HAP-1 (cell line): Measurements from ENCODE around the gene TOX2.
A peak's percentile ranks its signal among the peaks of the same experiment; 100 is the strongest.

Source experiments
- DNase-seq, 2 experiments: peaks; one replicate each; pipeline ENCODE4 v3.0.0-alpha.2; 2016 to 2020; ENCODE audit warnings: low spot score in 2 of 2
- H3K27me3 ChIP-seq: fragments of 250-450 bp; sonication (Bioruptor Pico); 2 replicates; pipeline ENCODE4 v1.5.1; 2020; ENCODE audit warnings: low read depth, mild to moderate bottlenecking, moderate library complexity
- H3K36me3 ChIP-seq: fragments of 250-450 bp; sonication (Bioruptor Pico); replicated peaks from 2 replicates; pipeline ENCODE4 v1.5.1; 2020; ENCODE audit warnings: mild to moderate bottlenecking
- H3K4me1 ChIP-seq: fragments of 250-450 bp; sonication (Bioruptor Pico); 2 replicates; pipeline ENCODE4 v1.5.1; 2020; ENCODE audit warnings: mild to moderate bottlenecking
- H3K4me3 ChIP-seq: fragments of 250-450 bp; sonication (Bioruptor Pico); 2 replicates; pipeline ENCODE4 v1.5.1; 2020; ENCODE audit warnings: mild to moderate bottlenecking, moderate library complexity
- H3K9me3 ChIP-seq: fragments of 250-450 bp; sonication (Bioruptor Pico); 2 replicates; pipeline ENCODE4 v1.5.1; 2020; ENCODE audit warnings: mild to moderate bottlenecking, moderate library complexity
- in situ Hi-C: fragments of 300-500 bp; cut with MboI; formaldehyde crosslinking; loops from 3 replicates; pipeline ENCODE4 v1.14.3; 2020; ENCODE audit warnings: low sequenced_read_pairs, inconsistent platforms, mixed read lengths

The TOX2 gene

GRCh38 chr20:44084439-44084838 is 169.8 kb downstream of the TOX2 start:
- Histone ChIP-seq H3K9me3 (no peaks in the 10 kb centered on the region), H3K4me3 (no peak overlapping the region), H3K27me3 (no peaks in the 10 kb centered on the region), H3K36me3 (no peaks in the 10 kb centered on the region), H3K4me1 (no peaks in the 10 kb centered on the region)
- in situ Hi-C loops: loop anchor here (5.0 to 10.0 kb wide), 2 partner anchors 332 to 550 kb away; no protein-coding TSS in a partner anchor
- DNase-seq: no peak

GRCh38 chr20:44084891-44085290 is 170.2 kb downstream of the TOX2 start:
- no peaks in the 10 kb centered on the region for H3K27me3 ChIP-seq

GRCh38 chr20:44085616-44086434 is 171.2 kb downstream of the TOX2 start:
- in situ Hi-C loops: loop anchor here (5.0 to 10.0 kb wide), 2 partner anchors 551 to 634 kb away; no protein-coding TSS in a partner anchor
- Histone ChIP-seq H3K36me3 (no peaks in the 10 kb centered on the region), H3K9me3 (no peaks in the 10 kb centered on the region), H3K4me1 (no peaks in the 10 kb centered on the region), H3K27me3 (no peaks in the 10 kb centered on the region), H3K4me3 (no peak overlapping the region)
- DNase-seq: no peak

More at GRCh38 chr20:44084891-44085290, 170.2 kb downstream of the TOX2 start:
- in situ Hi-C loops: loop anchor here (5.0 to 10.0 kb wide), 3 partner anchors 333 to 633 kb away; no protein-coding TSS in a partner anchor
- H3K36me3 ChIP-seq: no peaks in the 10 kb centered on the region
- H3K9me3 ChIP-seq: no peaks in the 10 kb centered on the region
- DNase-seq: no peak
- H3K4me3 ChIP-seq: no peak overlapping the region
- H3K4me1 ChIP-seq: no peaks in the 10 kb centered on the region

- H3K4me1 ChIP-seq: no peaks in the 10 kb centered on the region
- no peaks in the 10 kb centered on the region for H3K27me3 ChIP-seq
- in situ Hi-C loops: loop anchor here (5.0 to 10.0 kb wide), 2 partner anchors 552 to 635 kb away; no protein-coding TSS in a partner anchor
- H3K36me3 ChIP-seq: no peaks in the 10 kb centered on the region
- DNase-seq: no peak
- H3K9me3 ChIP-seq: no peaks in the 10 kb centered on the region
- no peak overlapping the region for H3K4me3 ChIP-seq
These were observed 172.6 kb downstream of the TOX2 start for GRCh38 chr20:44087051-44087856.

DNA sequence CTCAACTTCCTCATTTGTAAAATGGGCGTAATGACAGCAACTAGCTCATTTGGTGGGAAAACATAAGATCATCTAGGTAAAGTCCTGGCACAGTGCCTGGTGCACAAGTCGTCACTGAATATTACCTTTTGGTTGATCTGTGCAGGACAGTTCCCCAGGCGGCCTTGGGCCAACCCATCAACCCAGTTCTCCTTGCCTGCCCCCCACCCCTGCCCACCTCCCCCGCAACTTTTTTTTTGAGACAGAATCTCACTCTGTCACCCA is 173.1 kb downstream of the TOX2 start:
- in situ Hi-C loops: loop anchor here (5.0 to 10.0 kb wide), 2 partner anchors 553 to 635 kb away; no protein-coding TSS in a partner anchor
- no peaks in the 10 kb centered on the region for H3K27me3 ChIP-seq
- DNase-seq: no peak
- H3K9me3 ChIP-seq: no peaks in the 10 kb centered on the region
- no peak overlapping the region for H3K4me3 ChIP-seq
- no peaks in the 10 kb centered on the region for H3K36me3 ChIP-seq
- no peaks in the 10 kb centered on the region for H3K4me1 ChIP-seq

DNA sequence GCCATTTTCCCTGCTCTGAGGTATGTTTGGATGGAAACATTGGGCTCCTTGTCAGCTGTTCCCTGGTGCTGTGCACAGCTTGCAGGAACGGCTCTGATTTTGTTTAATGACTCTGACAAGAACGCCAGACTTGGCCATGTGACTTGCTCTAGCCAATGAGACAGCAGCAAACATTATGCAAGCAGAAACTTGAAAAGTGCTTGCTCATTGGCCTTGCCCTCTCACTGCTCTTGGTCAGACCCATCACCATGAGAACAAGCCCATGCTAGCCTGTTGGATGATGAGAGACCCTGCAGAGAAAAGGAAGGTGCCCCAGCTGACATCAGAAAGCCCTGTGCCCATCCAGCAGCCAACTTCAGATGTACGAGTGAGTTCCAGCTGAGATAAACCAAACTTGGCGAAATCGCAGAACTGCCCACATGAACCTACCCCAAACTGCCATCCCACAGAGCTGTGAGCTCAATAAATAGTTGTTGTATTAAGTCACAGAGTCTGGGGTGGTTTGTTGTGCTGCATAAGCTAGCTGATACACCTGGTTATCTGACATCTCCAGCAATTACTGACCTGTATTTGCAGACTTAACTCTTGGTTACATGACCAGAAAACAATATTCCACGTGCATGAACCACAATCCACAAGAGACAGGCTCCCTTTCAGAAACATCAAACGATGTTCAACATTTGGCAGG is 175.5 kb downstream of the TOX2 start:
- H3K4me1 ChIP-seq: no peaks in the 10 kb centered on the region
- H3K27me3 ChIP-seq: no peaks in the 10 kb centered on the region
- no peaks in the 10 kb centered on the region for H3K36me3 ChIP-seq
- peak; percentile 18 to 55 for DNase-seq
- no peak overlapping the region for H3K4me3 ChIP-seq
- H3K9me3 ChIP-seq: no peaks in the 10 kb centered on the region
- in situ Hi-C loops: loop anchor here (5.0 to 10.0 kb wide), 2 partner anchors 555 to 638 kb away; no protein-coding TSS in a partner anchor

DNA sequence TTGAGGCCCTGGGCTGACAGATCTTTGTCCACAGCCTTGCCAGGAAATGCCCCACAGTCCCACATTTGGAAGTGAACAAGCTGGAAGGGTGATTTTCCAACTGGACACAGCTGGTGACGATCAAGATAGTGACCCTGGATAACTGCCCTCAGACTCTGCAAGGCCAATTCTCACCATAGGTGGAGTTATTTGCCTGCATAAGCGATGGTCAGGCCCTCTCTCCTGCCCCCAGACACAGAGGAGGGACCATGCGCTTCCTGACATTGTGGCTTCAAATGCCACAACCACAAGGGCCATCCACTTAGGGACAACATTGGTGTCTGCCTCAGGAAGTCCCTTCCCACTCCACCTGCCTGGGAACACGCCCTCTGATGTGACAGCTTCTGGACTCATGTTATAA is 176.4 kb downstream of the TOX2 start:
- Histone ChIP-seq H3K4me1 (no peaks in the 10 kb centered on the region), H3K27me3 (no peaks in the 10 kb centered on the region), H3K9me3 (no peaks in the 10 kb centered on the region), H3K36me3 (no peaks in the 10 kb centered on the region), H3K4me3 (no peak overlapping the region)
- DNase-seq: no peak
- in situ Hi-C loops: no loop called here

DNA sequence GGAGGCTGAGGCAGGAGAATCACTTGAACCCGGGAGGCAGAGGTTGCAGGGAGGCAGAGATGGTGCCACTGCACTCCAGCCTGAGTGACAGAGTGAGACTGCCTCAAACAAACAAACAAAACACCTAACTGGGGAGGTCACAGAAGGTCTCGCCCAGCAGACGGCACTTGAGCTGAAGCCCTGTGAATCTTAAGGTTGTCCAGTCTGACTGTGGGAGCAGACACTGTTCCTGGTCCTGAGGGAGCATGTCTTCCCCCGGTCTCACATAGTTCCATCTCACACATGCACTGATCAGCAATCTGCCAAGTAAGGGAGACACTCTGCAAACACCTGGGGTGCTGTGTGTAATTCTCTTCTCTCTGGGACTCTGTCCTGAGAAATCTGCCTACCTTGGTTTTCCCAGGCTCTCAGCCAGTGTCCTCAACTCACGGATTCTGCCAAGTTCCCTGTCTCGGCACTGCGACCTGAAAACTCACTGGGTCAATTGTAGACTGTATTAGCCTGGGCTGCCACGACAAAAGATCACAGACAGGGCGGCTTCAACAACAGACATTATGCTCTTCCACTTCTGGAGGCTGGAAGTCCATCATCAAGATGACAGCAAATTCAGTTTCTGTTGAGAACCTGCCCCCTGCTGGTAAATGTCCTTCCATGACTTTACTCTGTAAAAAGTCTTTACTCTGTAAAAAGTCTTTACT is 178.0 kb downstream of the TOX2 start:
- H3K9me3 ChIP-seq: no peaks in the 10 kb centered on the region
- H3K36me3 ChIP-seq: no peaks in the 10 kb centered on the region
- no peaks in the 10 kb centered on the region for H3K4me1 ChIP-seq
- in situ Hi-C loops: no loop called here
- H3K4me3 ChIP-seq: no peak overlapping the region
- DNase-seq: peak; percentile 14 to 57
- no peaks in the 10 kb centered on the region for H3K27me3 ChIP-seq

- H3K4me3 ChIP-seq: no peak overlapping the region
- no peaks in the 10 kb centered on the region for H3K36me3 ChIP-seq
- no peak for DNase-seq
- H3K27me3 ChIP-seq: no peaks in the 10 kb centered on the region
- H3K9me3 ChIP-seq: no peaks in the 10 kb centered on the region
- H3K4me1 ChIP-seq: no peaks in the 10 kb centered on the region
- in situ Hi-C loops: no loop called here
These were observed 178.6 kb downstream of the TOX2 start for GRCh38 chr20:44093249-44093582.

DNA sequence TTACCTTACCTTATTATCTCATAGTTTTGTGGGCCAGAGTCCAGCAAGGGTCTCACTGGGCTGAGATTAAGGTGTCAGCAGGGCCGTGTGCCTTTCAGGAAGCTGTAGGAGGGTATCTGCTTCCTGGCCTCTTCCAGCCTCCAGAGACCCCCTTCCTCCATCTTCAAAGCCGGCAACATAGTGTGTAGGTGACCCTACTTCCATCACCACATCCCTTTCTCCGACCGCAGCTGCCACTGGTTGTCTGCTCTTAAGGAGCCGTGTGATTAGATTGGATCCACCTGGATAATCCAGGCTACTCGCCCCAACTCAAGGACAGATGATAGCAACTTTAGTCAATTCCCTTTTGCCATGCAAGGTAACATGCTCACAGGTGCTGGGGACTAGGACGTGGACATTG is 181.2 kb downstream of the TOX2 start:
- no peaks in the 10 kb centered on the region for H3K9me3 ChIP-seq
- no peaks in the 10 kb centered on the region for H3K4me1 ChIP-seq
- H3K27me3 ChIP-seq: no peaks in the 10 kb centered on the region
- DNase-seq: no peak
- in situ Hi-C loops: no loop called here
- no peak overlapping the region for H3K4me3 ChIP-seq
- no peaks in the 10 kb centered on the region for H3K36me3 ChIP-seq

GRCh38 chr20:44097521-44098255 is 183.0 kb downstream of the TOX2 start:
- in situ Hi-C loops: no loop called here
- Histone ChIP-seq H3K4me3 (no peak overlapping the region), H3K9me3 (no peaks in the 10 kb centered on the region), H3K27me3 (no peaks in the 10 kb centered on the region), H3K36me3 (no peaks in the 10 kb centered on the region), H3K4me1 (no peaks in the 10 kb centered on the region)
- no peak for DNase-seq

DNA sequence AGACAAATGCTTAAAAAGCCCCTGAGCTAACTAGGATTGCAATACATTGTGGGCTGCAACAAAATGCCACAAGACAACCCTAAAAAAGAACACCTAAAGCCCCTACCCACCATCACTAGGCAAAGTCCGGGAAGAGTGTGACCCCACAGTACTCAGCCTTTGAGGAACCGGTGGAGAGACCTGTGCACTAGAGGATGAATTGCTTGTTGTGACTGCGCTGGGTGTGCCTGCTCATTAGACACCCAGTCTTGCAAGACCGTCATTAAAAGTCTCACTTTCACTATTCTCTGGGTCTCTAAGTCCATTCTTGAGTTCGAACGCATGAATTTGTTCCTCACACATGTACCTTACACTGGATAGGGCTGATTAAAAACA is 183.6 kb downstream of the TOX2 start:
- Histone ChIP-seq H3K9me3 (no peaks in the 10 kb centered on the region), H3K4me1 (no peaks in the 10 kb centered on the region), H3K36me3 (no peaks in the 10 kb centered on the region), H3K4me3 (no peak overlapping the region), H3K27me3 (no peaks in the 10 kb centered on the region)
- in situ Hi-C loops: no loop called here
- DNase-seq: no peak

DNA sequence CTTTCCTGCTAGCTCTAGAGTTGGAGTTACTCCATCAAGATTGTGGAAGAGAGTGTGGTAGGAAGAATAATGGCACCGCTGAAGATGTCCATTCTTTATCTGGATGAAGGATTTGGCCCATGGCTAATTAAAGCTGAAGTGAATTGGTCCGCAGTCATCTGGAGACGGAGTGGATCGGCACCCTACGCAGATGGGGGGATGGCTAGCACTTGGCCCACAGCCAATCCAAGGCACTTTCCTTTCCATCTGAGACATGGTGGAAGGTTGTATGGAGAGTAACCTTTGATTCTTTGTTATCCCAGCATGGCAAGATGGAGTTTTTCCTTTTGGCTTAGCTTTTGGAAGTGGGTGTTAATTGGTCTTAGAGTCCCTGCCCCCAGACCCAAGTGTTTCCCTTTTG is 184.0 kb downstream of the TOX2 start:
- in situ Hi-C loops: no loop called here
- Histone ChIP-seq H3K36me3 (no peaks in the 10 kb centered on the region), H3K4me1 (no peaks in the 10 kb centered on the region), H3K4me3 (no peak overlapping the region), H3K9me3 (no peaks in the 10 kb centered on the region), H3K27me3 (no peaks in the 10 kb centered on the region)
- DNase-seq: no peak
